Activated gamma-delta T cell treated with Interleukin-2 at 50 U/mL for 16 hours (primary cell): ENCODE results near the gene OTUB2.
A peak's percentile ranks its signal among the peaks of the same experiment; 100 is the strongest.

ENCODE experiments used
- DNase-seq: peaks from one replicate; pipeline ENCODE4 v3.0.0-alpha.2; 2020

The OTUB2 gene

DNA sequence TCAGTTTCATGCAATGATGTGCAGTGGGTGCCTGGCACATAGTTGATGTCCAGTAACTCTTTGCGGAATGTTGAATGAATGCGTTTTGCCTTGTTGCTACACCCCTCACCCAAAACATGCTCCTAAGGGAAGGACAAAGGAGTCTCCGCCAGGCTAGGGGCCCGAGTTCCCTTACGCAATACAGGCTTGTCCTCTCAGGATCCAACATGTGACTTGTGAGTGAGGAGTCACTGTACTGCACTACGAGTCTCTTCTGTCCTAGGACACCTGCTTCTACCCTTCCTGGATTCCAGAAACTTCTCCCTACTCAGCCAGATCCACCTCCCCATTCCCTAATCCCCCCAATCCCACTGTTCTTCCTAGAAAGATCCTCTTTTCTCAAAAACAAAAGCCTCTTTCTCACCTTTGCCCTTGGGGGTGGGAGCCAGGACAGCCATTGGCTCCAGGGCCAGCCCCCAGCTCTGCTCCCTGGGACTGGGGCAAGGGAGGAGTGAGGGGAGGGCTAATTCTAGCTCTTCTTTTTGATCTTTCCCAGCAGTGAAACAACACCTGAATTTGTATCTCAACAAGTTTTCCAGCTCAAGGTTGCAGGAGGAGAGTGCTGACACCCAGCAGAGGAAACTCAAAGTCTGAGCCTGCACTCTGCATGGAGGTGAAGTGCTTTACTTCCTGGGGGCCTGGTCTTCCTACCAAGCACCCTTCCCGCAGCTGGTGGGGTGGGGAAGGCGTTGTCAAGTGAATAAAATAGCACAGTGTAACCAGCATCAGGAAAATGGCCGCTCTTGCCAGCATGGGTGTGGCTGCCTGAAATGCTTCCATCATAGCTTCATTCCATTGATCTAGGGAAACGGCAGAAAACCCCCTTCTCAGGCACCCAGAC, 3.4 kb upstream of the OTUB2 start:
- no peak for DNase-seq

DNA sequence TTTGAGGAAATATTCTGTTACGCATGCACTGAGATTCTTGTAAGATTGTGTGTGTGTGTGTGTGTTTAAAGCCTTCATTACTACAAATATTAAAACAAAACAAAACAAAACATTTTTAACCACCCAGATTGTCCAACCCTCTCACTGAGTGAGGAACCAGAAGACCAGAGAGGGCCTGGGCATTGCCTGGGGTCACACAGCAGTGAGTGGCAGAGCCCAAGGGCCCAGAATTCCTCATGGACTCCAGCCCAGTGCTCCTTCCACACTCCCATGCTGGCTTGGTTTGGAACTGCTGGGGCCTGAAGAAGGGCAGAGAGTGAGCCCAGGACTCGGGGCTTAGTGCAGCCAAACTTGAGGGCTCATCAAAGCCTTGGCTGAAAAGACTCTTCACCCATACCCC, 1.6 kb upstream of the OTUB2 start:
- DNase-seq = no peak

DNA sequence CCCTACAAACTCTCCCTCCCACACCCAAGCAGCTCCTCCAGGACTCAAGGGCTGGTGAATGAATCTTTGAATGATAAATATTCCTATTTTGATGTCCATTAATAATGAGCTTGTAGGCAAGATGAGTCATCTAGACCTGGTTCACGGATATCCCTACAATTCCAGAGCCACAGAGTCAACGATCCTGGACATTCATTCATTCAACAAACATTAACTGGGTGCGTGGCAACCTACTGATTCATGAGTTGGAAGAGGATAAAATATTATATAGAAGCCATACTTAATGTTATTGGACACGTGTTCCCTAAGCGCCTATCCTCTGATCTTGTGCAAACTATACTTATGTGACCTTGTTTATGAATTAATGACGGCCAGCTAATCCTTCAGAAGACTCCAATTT, 420 bp upstream of the OTUB2 start:
- no peak for DNase-seq

DNA sequence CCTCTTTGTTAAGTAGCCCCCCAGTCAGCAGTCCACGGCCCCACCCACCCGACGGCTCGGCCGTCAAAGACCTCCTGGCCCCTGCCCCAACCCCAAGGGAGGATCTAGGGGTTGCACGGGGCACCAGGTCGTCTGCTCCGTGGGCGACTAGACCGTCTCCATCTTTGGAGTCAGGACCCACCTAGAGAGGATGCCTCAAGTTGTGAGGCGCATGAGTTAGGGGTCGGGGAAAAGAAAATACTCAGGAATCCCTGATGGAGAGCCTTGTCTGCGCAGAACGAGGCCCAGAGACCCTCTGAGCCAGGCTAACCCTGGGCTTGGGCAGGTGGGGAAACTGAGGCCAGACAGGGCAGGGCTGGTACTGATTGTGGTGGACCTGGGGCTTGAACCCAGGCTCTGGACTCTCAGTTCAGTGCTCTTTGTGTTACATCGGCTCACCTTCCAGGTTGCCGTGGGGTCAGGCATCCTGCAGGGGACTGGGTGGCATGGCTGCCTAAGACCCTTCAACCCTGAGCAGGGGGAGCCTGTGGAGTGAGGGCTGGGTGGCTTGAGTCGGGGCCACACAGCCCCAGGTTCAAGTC, 839 bp downstream of the OTUB2 start:
- DNase-seq = no peak

DNA sequence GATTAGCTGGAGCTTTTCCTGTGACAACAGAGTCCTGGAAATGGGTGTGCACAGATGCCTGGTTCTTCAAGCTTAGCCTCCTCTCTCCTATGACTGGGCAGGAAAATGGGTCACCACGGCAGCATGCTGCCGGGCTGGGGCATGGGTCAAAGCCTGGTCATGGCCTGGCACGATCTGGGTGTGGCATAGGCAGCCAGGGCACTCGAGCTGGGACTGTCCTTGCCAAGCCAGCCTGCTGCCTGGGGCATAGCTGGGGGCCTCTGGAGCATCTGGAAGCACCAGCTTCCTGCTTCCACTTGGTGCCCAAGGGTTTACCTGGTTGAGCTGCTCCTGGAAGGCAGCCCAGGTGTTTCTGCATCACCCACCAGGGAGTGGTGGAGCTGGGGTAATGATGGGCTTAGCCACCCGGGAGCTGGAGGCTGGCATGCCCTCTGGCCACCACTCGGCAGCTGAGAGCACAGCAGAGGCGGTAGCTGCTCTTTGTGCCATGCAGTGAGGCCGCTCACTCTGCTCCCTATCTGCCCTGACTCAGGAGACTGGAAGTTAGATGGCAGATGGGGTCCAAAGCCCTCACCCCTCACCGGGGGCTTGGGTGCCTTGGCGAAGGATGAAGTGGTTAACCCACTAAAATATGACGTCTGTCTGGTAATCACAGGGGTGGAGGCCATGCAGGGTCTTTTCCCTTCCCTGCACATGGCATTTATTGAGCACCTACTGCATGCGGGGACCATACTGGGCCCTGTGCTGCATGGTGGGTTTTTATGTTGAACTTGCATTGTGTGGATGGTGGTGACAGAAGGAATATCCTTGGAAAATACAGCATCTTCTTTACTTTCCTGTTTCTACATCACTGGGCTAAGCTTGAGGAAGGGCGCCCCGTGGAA, 1.7 kb downstream of the OTUB2 start:
- no peak for DNase-seq

DNA sequence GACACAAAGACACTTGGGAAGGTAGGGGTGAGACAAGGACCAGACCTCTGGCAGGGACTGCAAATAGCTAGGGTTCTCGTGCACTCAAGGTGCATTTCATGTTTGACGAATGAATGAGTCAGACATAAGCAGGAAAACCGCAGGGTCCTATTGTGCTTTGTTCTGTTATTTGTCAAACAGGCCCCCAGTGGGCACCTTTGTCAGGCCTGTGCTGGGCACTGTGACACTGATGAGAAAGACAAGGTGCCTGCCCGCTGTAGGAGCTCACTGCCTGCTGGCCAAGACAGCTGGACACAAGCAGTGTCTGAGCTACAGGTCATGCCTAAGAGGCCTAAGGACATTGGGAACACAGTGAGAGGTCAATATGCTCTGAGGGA, 2.3 kb downstream of the OTUB2 start:
- peak; percentile 32 for DNase-seq

DNA sequence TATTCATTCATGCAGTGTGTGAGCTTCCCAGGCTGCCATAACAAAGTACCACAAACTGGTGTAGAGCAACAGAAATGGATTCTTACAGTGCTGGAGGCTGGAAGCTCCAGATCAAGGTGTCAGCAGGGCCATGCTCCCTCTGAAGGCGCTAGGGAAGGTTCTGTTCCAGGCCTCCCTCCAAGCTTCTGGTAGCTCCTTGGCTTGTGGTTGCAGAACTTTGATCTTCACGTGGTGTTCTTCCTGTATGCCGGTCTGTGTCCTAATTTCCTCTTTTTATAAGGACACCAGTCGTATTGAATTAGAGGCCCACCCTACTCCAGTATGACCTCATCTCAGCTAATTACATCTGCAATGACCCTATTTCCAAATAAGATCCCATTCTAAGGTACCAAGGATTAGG, 3.1 kb downstream of the OTUB2 start:
- no peak for DNase-seq

DNA sequence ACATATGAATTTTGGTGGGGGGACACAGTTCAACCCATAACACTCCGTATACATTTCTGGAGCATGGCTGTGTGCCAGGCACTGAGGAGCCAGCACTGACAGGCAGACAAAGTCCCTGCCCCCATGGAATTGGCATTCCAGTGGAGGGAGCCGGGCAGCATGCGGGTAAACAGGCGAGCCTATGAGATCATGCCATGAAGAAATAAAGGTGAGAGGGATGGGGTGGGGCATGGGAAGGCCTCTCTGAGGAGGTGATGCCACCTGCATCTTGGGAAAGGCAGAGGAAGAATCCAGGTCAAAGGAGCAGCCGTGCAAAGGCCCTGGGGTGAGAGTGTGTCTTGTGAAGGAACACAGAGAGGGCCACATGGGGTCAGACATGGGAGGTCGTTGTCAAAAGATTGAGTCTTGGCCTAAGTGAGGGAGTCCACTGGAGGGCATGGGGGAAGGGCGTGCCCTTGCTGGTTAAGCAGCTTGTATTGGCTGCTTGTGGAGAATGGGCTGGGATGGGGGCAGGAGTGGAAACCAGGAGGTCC, 3.6 kb downstream of the OTUB2 start:
- no peak for DNase-seq

DNA sequence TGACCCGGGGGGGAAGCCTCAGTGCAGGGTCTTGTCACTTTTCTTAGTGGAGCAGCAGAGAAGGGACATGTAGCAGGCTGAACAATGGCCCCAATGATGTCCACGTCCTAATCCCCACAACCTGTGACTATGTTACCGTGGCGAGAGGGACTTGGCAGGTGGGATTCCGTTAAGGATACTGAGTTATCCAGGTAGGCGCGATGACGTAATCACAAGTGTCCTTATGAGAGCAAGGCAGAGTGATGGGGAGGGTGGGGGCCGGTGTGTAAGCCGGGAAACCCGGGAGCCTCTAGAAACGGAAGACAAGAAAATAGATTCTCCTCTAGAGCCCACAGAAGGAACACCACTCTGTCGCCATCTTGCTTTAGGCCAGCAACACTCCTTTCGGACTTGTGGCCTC, 4.4 kb downstream of the OTUB2 start:
- no peak for DNase-seq

DNA sequence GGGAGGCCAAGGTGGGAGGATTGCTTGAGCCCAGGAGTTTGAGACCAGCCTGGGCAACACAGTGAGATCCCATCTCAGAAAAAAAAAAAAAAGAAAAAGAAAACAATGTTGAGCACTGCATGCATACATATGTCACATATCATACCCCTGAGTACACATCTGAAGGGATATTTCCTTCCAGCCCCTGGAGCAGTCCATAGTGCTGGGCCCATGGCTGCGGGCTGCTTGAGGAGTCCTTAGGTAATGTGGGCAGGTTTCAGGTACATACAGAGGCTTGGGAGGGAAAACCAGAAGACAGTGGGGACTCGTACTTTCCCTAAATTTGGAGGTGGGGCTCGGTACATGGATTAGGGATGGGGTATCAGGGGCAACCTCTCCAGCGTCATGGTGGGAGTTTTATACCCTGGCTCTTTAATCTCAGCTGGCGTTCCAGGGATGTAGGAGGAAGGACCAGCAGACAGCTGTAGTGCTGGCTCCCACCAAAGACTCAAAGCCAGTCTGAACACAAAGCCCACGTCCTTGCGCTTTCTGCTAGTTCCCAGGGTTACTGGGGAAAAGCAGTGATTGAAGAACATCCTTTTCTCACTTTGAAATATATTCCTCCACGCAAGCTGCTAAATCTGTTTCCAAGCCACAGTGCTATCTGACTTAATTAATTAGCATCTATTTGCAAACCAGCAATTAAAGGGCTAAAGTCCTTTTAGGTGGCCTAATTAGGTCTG, 5.2 kb downstream of the OTUB2 start:
- DNase-seq = no peak

DNA sequence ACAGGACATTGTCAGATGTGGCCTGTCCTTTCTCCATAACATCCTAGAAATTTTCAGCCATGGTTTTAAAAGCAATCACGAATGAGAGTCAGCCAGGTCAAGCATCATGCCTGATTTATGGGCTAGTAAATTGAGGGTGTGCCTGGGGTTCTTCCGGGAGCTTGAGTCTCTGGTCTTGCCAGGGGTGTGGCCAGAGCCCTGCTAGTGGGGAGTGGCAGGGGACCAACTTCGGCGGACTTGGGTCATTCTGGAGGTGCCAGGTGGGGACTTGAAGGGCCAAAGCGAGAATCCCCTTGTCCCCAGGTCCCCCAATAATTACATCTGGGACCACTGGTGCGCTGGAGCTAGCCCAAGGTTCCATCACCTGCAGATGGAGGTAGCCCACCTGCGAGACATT, 5.7 kb downstream of the OTUB2 start:
- no peak for DNase-seq

DNA sequence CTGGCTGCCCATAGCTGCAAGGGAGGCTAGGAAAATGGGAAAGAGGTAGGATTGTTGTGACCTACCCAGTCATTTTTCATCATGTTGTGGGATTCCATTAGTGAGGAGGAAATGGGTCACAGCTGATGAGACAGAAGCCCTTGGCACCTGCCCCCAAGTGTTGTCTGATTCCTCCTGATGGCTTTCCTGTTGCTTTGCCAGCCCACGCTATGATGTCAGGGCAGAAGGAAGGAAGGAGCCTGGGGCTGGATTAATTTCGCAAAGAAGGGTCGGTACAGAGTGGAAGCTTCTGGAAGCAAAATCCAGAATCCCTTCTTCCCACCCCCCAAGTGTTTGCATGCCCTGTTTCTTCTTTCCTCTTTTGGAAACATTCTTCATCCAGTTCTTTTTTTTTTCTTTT, 8.7 kb downstream of the OTUB2 start:
- DNase-seq = no peak

DNA sequence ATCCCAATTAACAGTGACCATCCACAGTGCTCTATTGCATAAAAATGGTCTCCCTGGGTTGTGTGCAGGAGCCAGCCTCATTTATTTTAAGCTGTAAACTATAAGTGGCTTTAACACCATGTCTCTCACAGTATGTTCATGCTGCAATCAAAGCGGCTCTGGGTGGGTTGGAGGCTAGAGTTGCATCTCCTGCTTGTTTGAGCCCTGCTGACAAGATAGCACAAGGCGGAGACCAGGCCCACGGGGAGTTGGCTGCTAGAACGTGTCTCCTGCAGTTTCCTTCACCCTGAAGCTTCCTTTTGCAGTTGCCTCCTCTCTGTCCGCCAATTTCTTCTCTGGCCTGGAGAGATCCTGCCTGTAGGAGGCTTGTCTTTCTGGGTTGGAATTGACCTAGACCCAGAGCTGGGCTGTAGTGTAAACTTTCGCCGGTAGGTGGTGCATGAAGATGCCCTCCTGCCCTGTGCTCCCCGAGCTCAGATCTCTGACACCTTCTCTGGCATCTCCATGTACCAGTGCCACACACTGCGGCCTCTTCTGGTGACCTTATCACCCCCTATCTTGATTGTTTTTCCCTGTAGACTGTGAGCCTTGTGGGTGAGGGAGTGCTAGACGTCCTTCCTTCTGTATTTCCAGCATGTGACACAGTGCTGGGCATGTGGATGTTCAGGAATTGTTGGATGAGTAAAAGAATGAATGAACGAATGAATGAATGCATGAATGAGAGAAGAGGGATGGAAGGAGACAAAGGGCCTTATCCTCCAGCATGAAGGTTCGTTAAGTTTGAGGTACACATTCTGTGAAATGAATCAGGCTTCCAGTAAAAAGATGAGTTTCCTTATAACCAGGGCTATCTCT, 10.4 kb downstream of the OTUB2 start:
- DNase-seq = peak; percentile 77

DNA sequence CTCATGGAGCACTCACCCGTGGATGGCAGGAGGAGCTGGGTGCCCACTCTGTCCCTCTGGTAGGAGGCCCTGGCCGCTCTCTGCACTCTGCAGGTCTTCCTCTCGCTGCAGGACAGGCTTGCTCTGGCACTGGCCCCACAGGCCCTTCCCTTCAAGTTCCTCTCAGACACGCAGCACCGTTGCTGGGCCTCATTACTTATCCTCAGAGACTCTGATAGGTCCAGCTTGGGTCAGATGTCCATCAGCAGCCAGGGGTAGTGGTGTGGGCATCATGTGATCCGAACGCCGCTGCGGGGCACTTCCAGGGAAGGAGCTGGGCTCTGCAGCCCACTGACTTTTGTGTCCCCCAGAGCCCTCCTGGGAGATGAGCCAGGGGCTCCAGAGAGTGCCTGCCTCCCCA, 11.8 kb downstream of the OTUB2 start:
- DNase-seq = no peak

DNA sequence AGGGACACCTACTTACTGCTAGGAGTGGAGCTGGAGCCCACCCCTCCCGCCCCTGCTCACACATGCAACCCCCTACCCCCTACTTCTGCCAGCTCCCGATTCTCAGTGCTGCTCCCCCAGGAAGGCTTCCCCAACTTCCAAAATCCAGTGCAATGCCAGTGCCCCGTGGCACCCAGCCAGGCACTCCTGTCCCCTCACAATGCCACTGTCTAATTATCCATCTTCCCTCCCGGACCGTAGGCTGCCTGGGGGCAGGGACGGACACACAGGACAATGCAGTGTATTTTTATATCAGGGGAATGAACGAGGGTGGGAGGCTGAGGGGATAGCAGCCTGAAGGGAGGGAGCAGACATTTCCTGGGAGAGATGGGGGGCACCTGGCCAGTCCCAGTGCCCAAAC, 12.4 kb downstream of the OTUB2 start:
- no peak for DNase-seq

DNA sequence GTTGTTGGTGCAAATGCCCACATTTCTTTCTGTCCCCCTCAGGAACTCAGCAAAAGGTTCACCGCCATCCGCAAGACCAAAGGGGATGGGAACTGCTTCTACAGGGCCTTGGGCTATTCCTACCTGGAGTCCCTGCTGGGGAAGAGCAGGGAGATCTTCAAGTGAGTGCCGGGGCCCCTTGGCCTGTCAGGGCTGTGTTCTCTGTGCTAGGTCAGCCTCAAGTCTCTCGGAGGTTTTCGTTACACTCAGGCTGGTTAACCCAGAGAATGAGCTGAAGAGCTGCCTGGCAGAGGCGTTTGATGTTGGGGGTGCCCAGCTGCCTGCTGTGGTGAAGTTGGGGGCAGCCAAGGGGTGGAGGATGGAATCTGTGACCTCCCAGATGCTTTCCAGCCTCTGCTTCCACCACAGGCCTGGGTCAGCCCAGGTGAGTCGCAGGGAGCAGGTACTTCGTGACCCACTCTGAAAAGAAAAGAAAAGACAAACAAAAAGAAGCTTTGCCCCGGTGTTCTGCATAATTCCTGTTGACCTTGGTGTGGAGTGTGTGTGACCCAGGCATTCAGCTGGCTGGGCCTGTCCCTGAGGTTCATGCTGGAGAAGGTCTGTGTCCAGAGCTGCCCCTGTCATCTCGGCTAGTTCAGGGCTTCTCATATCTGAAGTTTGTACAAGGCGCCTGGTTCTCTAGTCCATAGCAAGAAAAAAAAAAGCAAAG, 12.9 kb downstream of the OTUB2 start:
- no peak for DNase-seq

DNA sequence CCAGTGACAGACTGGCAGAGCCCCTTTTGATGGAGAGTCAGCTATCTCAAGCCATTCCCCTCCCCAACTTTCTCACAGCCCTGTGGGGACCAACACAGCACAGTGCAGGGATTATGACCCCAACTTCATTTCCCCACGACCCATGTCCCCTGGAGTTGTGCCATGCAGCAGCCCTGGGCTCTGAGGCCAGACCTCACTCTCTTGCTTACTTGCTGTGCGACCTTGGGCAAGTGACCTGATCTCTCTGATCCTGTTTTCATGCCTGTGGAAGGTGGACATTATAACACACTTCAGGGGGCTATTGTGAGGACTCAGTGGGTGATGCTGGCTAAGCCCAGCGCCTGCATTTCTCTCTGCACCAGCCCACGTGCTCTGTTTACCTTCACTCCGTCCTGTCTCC, 14.1 kb downstream of the OTUB2 start:
- no peak for DNase-seq

DNA sequence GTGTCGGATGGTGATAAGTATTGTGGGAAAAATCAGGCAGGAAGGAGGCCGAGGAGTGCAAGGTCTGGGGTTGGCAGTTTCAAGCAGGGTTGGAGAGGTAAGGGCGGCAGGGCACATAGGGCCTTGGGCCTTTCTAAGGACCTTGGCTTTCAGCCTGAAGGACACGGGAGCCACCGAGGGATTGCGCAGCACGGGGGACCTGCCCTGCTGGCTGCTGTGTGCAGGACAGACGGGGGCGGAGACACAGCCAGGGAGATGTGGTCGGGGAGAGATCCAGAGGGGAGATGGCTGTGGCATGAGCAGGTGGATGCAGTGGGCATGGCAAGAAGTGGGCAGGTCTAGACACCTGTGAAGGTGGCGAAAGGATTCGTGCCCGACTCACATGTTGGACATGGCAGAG, 14.7 kb downstream of the OTUB2 start:
- no peak for DNase-seq

DNA sequence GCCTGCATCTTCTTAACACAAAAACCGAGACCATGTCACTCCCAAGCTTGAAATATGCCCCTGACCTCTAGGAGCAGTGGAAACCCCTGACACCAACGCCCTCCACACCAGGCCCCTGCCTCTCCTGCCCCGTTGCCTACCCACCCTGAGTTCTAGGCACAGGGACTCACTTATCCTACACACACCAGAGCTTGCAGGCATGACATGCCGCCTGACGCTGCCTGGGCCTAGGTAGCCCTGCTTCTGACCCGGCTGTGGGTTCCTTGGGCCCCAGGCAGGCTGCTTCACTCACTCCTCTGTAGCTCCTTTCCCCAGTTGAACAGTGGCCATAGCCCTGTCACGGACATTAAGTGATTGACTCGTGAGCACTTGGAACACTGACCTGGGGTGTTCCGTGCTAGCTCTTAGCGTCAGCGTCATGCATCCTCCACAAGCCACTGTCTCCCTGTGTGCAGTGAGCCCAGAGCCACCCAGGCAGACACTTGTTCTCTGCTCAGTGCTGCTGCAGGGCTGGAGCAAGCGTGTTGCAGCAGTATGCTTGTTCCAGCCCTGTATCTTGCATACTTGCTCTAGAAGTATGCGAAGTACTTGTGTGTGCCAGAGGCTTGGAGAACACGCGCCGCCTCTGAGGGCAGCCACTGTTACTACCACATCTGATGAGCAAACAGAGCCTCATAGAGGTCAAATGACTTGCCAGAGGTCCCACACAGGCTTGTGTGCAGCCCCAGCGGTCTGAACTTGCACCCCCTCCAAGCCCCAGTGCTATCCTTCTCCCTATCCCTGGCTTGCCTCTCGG, 15.6 kb downstream of the OTUB2 start:
- no peak for DNase-seq

DNA sequence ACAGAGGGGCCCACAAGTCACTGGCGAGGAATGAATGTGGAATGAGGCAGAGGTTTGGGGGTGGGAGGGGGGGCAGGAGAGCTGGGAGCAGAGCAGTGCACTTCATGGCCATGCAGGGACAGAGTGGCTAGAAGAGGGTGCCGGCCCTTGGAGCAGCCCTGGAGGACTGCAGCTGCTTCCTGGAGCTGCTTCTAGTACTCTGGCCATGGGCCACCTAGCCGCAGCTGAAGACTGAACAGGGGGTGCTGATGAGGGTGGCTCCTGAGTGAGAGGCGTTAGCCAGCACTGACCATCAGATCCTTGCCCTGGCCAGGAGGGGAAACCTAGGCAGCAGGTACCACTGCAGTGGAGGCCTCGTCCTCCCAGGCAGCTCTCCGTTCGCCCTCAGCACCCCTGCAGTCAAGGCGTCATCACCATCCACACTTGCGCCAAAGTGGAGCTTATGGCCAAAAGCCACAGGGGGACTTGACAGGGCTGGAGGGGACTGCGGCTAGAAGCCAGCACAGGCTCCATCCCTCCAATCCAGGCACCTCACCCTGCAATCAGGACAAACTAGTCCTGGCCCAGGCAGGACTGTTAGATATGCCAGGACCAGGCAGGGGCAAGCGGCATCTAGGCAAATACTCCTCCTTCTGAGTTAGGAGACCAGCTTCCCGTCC, 16.4 kb downstream of the OTUB2 start:
- no peak for DNase-seq
